Globus pallidus (tissue), 1 donor: ENCODE results near the gene TNFRSF18.

Experiments
- DNase-seq: peaks from one replicate; pipeline ENCODE4 v3.0.0-alpha.2; 2015; ENCODE audit warnings: low spot score

Gene TNFRSF18

GRCh38 chr1:1166642-1167397 lies 39.6 kb downstream of the TNFRSF18 start:
- DNase-seq: no peak

GRCh38 chr1:1165900-1166421 lies 40.4 kb downstream of the TNFRSF18 start:
- DNase-seq: no peak

GRCh38 chr1:1165485-1165884 lies 40.9 kb downstream of the TNFRSF18 start:
- DNase-seq: no peak

- DNase-seq: no peak
Measured at GRCh38 chr1:1164701-1165451, 41.5 kb downstream of the TNFRSF18 start.

- DNase-seq: no peak
Measured at GRCh38 chr1:1164361-1164700, 42.1 kb downstream of the TNFRSF18 start.

GRCh38 chr1:1163538-1164070 lies 42.8 kb downstream of the TNFRSF18 start:
- no peak for DNase-seq

- no peak for DNase-seq
Measured at GRCh38 chr1:1162597-1163537, 43.5 kb downstream of the TNFRSF18 start.

GRCh38 chr1:1161683-1162079 lies 44.7 kb downstream of the TNFRSF18 start:
- DNase-seq: no peak

- no peak for DNase-seq
Measured at GRCh38 chr1:1161078-1161682, 45.2 kb downstream of the TNFRSF18 start.

GRCh38 chr1:1160281-1160930 lies 46.0 kb downstream of the TNFRSF18 start:
- no peak for DNase-seq

GRCh38 chr1:1157914-1158710 lies 48.3 kb downstream of the TNFRSF18 start:
- peak; percentile 91 for DNase-seq

- DNase-seq: peak; percentile 71
Measured at GRCh38 chr1:1157426-1157913, 48.9 kb downstream of the TNFRSF18 start.

- peak; percentile 11 for DNase-seq
Measured at GRCh38 chr1:1157033-1157365, 49.4 kb downstream of the TNFRSF18 start.

GRCh38 chr1:1156140-1157032 lies 50.0 kb downstream of the TNFRSF18 start:
- DNase-seq: no peak

GRCh38 chr1:1155258-1155657 lies 51.1 kb downstream of the TNFRSF18 start:
- DNase-seq: no peak

GRCh38 chr1:1153874-1154273 lies 52.5 kb downstream of the TNFRSF18 start:
- DNase-seq: no peak
